ENCODE measurements around the gene MT1B. TPM values are rescaled to one million over a fixed set of nuclear protein-coding genes. Genes with fewer than 3 reads are reported as not detected.
A peak's percentile ranks its signal among the peaks of the same experiment; 100 is the strongest.

MT1B gene
- total and polyA plus RNA-seq, 2 of the 13 experiments (the other 11 are each of a cell fraction or from before 2014, with no cell fraction given), result 0.89 TPM; not detected in 1

DNA sequence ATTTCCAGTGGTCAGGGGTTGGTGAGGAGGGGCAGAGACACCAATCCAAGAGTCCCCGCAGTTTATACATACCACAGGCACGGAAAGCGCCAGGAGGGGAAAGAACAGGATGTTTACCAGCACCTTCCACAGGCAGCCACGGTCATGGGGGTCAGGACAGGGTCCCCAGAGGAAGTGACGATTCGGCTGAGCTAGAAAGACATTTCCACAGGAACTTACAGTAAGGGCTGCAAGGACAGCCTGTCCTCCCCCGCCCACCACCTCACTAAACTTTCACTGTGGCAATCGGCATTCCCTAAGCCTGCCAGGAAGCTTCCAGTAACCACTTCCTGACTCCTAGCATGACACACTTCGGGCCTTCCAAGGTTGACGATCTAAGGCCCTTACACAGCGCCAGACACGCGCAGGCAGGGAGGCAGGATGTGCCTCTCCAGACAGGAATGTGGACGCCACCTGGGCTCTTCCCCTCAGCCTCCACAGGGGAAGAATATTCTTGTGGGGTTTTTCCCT lies 44.5 kb upstream of the MT1B start (continued):
- TF ChIP-seq ONECUT2 (CRISPR knock-in tag; IDR thresholded peaks at IDR 0.05), result peak; percentile 37; the same call in 1 of the 2 replicates
- peak; percentile 73 for TF ChIP-seq ZNF574 (CRISPR knock-in tag; IDR thresholded peaks at IDR 0.05)
- no peak for TF ChIP-seq TRIM24 (CRISPR knock-in tag; IDR thresholded peaks at IDR 0.05)
- TF ChIP-seq ZNF296 (CRISPR knock-in tag; conservative IDR thresholded peaks at IDR 0.05), result peak; percentile 21; the same call in 1 of the 2 replicates
- peak; percentile 80 for TF ChIP-seq KDM1A (CRISPR knock-in tag; IDR thresholded peaks at IDR 0.05)
- TF ChIP-seq, protein P1, sequence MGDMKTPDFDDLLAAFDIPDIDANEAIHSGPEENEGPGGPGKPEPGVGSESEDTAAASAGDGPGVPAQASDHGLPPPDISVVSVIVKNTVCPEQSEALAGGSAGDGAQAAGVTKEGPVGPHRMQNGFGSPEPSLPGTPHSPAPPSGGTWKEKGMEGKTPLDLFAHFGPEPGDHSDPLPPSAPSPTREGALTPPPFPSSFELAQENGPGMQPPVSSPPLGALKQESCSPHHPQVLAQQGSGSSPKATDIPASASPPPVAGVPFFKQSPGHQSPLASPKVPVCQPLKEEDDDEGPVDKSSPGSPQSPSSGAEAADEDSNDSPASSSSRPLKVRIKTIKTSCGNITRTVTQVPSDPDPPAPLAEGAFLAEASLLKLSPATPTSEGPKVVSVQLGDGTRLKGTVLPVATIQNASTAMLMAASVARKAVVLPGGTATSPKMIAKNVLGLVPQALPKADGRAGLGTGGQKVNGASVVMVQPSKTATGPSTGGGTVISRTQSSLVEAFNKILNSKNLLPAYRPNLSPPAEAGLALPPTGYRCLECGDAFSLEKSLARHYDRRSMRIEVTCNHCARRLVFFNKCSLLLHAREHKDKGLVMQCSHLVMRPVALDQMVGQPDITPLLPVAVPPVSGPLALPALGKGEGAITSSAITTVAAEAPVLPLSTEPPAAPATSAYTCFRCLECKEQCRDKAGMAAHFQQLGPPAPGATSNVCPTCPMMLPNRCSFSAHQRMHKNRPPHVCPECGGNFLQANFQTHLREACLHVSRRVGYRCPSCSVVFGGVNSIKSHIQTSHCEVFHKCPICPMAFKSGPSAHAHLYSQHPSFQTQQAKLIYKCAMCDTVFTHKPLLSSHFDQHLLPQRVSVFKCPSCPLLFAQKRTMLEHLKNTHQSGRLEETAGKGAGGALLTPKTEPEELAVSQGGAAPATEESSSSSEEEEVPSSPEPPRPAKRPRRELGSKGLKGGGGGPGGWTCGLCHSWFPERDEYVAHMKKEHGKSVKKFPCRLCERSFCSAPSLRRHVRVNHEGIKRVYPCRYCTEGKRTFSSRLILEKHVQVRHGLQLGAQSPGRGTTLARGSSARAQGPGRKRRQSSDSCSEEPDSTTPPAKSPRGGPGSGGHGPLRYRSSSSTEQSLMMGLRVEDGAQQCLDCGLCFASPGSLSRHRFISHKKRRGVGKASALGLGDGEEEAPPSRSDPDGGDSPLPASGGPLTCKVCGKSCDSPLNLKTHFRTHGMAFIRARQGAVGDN (CRISPR knock-in tag; IDR thresholded peaks at IDR 0.05), result peak; percentile 98
- no peak for TF ChIP-seq MATR3 (CRISPR knock-in tag; IDR thresholded peaks at IDR 0.05)
- no peak for TF ChIP-seq ZNF577 (CRISPR knock-in tag; IDR thresholded peaks at IDR 0.05; ENCODE audit: borderline replicate concordance, low read depth)
- TF ChIP-seq ZBTB2 (CRISPR knock-in tag; IDR thresholded peaks at IDR 0.05; ENCODE audit: low read depth), result no peak
- TF ChIP-seq ZBTB21 (CRISPR knock-in tag; IDR thresholded peaks at IDR 0.05), result peak; percentile 62; the same call in 1 of the 2 replicates
- no peak for TF ChIP-seq TERF1 (CRISPR knock-in tag; IDR thresholded peaks at IDR 0.05)
- TF ChIP-seq ZNF333 (CRISPR knock-in tag; IDR thresholded peaks at IDR 0.05; ENCODE audit: borderline replicate concordance), result 0 out of 2 replicates have a peak, but pooled peaks have one; percentile 16
- no peak for TF ChIP-seq HNRNPH1 (optimal IDR thresholded peaks at IDR 0.05; ENCODE audit: low read depth, low read length)
- TF ChIP-seq, protein P2, sequence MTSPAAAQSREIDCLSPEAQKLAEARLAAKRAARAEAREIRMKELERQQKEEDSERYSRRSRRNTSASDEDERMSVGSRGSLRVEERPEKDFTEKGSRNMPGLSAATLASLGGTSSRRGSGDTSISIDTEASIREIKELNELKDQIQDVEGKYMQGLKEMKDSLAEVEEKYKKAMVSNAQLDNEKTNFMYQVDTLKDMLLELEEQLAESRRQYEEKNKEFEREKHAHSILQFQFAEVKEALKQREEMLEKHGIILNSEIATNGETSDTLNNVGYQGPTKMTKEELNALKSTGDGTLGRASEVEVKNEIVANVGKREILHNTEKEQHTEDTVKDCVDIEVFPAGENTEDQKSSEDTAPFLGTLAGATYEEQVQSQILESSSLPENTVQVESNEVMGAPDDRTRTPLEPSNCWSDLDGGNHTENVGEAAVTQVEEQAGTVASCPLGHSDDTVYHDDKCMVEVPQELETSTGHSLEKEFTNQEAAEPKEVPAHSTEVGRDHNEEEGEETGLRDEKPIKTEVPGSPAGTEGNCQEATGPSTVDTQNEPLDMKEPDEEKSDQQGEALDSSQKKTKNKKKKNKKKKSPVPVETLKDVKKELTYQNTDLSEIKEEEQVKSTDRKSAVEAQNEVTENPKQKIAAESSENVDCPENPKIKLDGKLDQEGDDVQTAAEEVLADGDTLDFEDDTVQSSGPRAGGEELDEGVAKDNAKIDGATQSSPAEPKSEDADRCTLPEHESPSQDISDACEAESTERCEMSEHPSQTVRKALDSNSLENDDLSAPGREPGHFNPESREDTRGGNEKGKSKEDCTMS (CRISPR knock-in tag; conservative IDR thresholded peaks at IDR 0.05), result no peak
- peak; percentile 62; the same call in 1 of the 2 replicates for TF ChIP-seq HOXD1 (CRISPR knock-in tag; IDR thresholded peaks at IDR 0.05)
- no peak; the same call in none of the 2 replicates for TF ChIP-seq ZNF547 (CRISPR knock-in tag; IDR thresholded peaks at IDR 0.05)
- TF ChIP-seq NBN (conservative IDR thresholded peaks at IDR 0.05), result no peak
- no peak for TF ChIP-seq ZNF160 (CRISPR knock-in tag; IDR thresholded peaks at IDR 0.05)
